Measurements from ENCODE around the gene ETNK1. TPM values are rescaled to one million over a fixed set of nuclear protein-coding genes. Genes with fewer than 3 reads are reported as not detected.
"Not testable (repeated sequence)": the region's sequence is repeated elsewhere in the genome, so short reads cannot be mapped to it uniquely, and the experiment has no call there.

The ETNK1 gene
- polyA plus RNA-seq, result 1 to 10 TPM; 5.6 to 8.6 (median 6.0) TPM

GRCh38 chr12:22624870-22625761 lies at the start of gene ETNK1:
Gene ETNK1 (plus strand): TSS chr12:22625171. CDS start chr12:22625431, 260 bp downstream.
- WGBS, 3 donors, result 0 to 1% (median 1%) methylated on average over 71 of the region's 71 CpGs
- H3K27ac ChIP-seq (ENCODE audit: low read depth, low read length), result peak within 1 kb of the TSS; percentile 89

- 86 to 90% (median 90%) methylated on average over 1 of the region's 1 CpG for WGBS, 3 donors
- H3K27ac ChIP-seq (ENCODE audit: low read depth, low read length), result no peak overlapping the region
Observed at GRCh38 chr12:22576065-22576464, 48.9 kb upstream of the ETNK1 start.

GRCh38 chr12:22576473-22576872 lies 48.5 kb upstream of the ETNK1 start:
- WGBS, 3 donors, result 75 to 95% (median 78%) methylated on average over 2 of the region's 2 CpGs

GRCh38 chr12:22577667-22578066 lies 47.3 kb upstream of the ETNK1 start:
- no peak overlapping the region for H3K27ac ChIP-seq (ENCODE audit: low read depth, low read length)
- 89 to 93% (median 90%) methylated on average over 1 of the region's 1 CpG for WGBS, 3 donors

More at GRCh38 chr12:22576473-22576872, 48.5 kb upstream of the ETNK1 start:
- H3K27ac ChIP-seq (ENCODE audit: low read depth, low read length), result no peak overlapping the region

GRCh38 chr12:22578328-22578727 lies 46.6 kb upstream of the ETNK1 start:
- H3K27ac ChIP-seq (ENCODE audit: low read depth, low read length), result no peak overlapping the region
- WGBS, 3 donors, result 92 to 98% (median 97%) methylated on average over 3 of the region's 3 CpGs

- no peak overlapping the region for H3K27ac ChIP-seq (ENCODE audit: low read depth, low read length)
- 42 to 78% (median 71%) methylated on average over 4 of the region's 4 CpGs for WGBS, 3 donors
Observed at GRCh38 chr12:22588817-22589216, 36.2 kb upstream of the ETNK1 start.

- no peak overlapping the region for H3K27ac ChIP-seq (ENCODE audit: low read depth, low read length)
Observed at GRCh38 chr12:22593864-22594263, 31.1 kb upstream of the ETNK1 start.

- WGBS, 3 donors, result 90 to 95% (median 94%) methylated on average over 6 of the region's 6 CpGs
- H3K27ac ChIP-seq (ENCODE audit: low read depth, low read length), result not testable (repeated sequence)
Observed at GRCh38 chr12:22597539-22597938, 27.4 kb upstream of the ETNK1 start.

- 11 to 27% (median 26%) methylated on average over 2 of the region's 2 CpGs for WGBS, 3 donors
- H3K27ac ChIP-seq (ENCODE audit: low read depth, low read length), result no peak overlapping the region
Observed at GRCh38 chr12:22598141-22598762, 26.7 kb upstream of the ETNK1 start.

GRCh38 chr12:22598763-22599161 lies 26.2 kb upstream of the ETNK1 start:
- 66 to 89% (median 89%) methylated on average over 4 of the region's 4 CpGs for WGBS, 3 donors
- H3K27ac ChIP-seq (ENCODE audit: low read depth, low read length), result no peak overlapping the region

- WGBS, 3 donors, result 90 to 96% (median 92%) methylated on average over 4 of the region's 4 CpGs
- no peak overlapping the region for H3K27ac ChIP-seq (ENCODE audit: low read depth, low read length)
Observed at GRCh38 chr12:22600181-22600580, 24.8 kb upstream of the ETNK1 start.

GRCh38 chr12:22609501-22609900 lies 15.5 kb upstream of the ETNK1 start:
- no peak overlapping the region for H3K27ac ChIP-seq (ENCODE audit: low read depth, low read length)
- WGBS, 3 donors, result 46 to 67% (median 59%) methylated on average over 4 of the region's 4 CpGs

- WGBS, 3 donors, result 30 to 53% (median 45%) methylated on average over 3 of the region's 3 CpGs
Observed at GRCh38 chr12:22610131-22610530, 14.8 kb upstream of the ETNK1 start.

GRCh38 chr12:22612822-22613221 lies 12.1 kb upstream of the ETNK1 start:
- not testable (repeated sequence) for H3K27ac ChIP-seq (ENCODE audit: low read depth, low read length)
- 79 to 88% (median 82%) methylated on average over 6 of the region's 6 CpGs for WGBS, 3 donors

More at GRCh38 chr12:22610131-22610530, 14.8 kb upstream of the ETNK1 start:
- H3K27ac ChIP-seq (ENCODE audit: low read depth, low read length), result no peak overlapping the region

- WGBS, 3 donors, result 76 to 86% (median 83%) methylated on average over 2 of the region's 2 CpGs
- no peak overlapping the region for H3K27ac ChIP-seq (ENCODE audit: low read depth, low read length)
Observed at GRCh38 chr12:22615963-22616501, 8.9 kb upstream of the ETNK1 start.

- 86 to 92% (median 87%) methylated on average over 2 of the region's 2 CpGs for WGBS, 3 donors
- H3K27ac ChIP-seq (ENCODE audit: low read depth, low read length), result no peak overlapping the region
Observed at GRCh38 chr12:22617630-22618029, 7.3 kb upstream of the ETNK1 start.

- 9 to 32% (median 26%) methylated on average over 10 of the region's 10 CpGs for WGBS, 3 donors
- peak overlapping the region; percentile 89 for H3K27ac ChIP-seq (ENCODE audit: low read depth, low read length)
Observed at GRCh38 chr12:22624548-22624869, 462 bp upstream of the ETNK1 start.

- 0 to 1% (median 0%) methylated on average over 18 of the region's 18 CpGs for WGBS, 3 donors
Observed at GRCh38 chr12:22625762-22626294, 857 bp downstream of the ETNK1 start.

GRCh38 chr12:22626406-22626805 lies 1.4 kb downstream of the ETNK1 start:
- no peak overlapping the region for H3K27ac ChIP-seq (ENCODE audit: low read depth, low read length)
- 7 to 16% (median 11%) methylated on average over 4 of the region's 4 CpGs for WGBS, 3 donors

More at GRCh38 chr12:22625762-22626294, 857 bp downstream of the ETNK1 start:
- no peak overlapping the region for H3K27ac ChIP-seq (ENCODE audit: low read depth, low read length)
